Bronchus fibroblast of lung (primary cell): ENCODE measurements around the gene NKAP. TPM values are rescaled to one million over a fixed set of nuclear protein-coding genes. Genes with fewer than 3 reads are reported as not detected.

ENCODE experiments used
- total RNA-seq: library from RNA; depleted of rRNA; stranded (reverse); fragments of >200 nt; gene quantifications from 2 replicates; pipeline ENCODE4 v1.2.3, GENCODE V29; 2015

NKAP gene
- total RNA-seq, result 3.9 and 4.2 TPM in 2 replicates

DNA sequence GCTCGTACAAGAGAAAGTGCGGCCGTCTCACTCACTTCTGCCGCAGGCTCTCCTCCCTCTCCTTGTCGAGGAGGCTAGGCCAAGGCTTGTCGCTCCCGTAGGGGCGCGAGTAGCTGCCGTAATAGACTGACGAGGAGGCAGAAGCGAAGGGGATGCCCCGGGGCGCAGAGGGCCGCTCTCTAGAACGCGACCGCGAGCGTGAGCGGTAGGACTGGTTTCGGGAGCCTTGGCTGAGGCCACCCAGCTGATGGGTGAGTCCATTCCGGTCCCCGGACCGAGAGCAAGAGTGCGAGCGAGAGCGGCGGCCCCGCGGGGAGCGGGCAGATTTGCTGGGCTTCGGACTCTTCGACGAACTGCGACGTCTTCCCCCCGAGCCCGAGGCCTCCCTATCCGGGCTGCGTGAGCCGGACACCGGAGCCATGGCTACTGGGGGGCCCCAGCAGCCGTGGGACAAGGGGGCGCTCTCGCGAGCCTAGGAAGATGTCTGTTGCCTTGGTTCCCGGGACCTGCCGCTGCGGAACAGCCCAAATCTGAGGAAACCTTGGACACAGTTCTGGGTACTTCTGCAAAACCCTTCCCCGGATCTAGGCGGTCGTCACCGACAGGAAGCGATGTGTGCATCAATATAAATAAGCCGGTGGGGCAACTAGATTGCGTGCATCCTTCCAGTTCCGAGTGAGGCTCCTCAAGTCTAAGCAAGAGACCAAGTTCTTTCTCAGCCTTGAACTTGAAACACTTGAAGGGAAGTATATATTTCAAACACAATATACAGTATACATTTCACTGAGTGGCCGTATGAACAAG lies at the start of gene NKAP:
Gene NKAP, minus strand, starts transcription at position 567 of the 804 bp plus-strand sequence. Its CDS starts 146 bp downstream, at position 421.

DNA sequence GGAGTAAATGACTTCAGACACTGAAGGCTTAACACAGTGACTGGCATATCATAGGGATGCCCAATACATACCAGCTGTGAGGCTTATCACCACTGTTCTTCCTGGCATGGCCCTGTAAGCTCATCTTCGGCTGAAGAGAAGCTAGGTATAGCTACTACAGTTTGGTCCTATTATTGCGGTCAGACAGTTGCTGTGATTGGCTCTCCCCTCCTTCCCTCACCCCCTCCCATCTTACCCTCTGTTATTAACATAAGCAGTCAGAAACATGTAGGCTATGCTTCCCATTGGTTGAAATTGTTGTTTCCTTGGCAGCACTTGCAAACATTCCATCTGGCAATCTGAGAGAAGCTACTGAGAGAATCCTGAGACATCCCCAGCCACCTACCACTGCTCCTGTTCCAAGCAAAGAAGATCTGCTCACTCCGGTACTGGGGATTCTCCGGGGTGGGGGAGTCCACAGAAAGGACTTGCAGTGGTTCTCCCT lies 47.7 kb downstream of the NKAP start, which contains the start of gene AKAP14:
Gene AKAP14, plus strand, starts transcription at position 51 of the 484 bp plus-strand sequence. CDS start 7,331 bp downstream, outside the sequence.

DNA sequence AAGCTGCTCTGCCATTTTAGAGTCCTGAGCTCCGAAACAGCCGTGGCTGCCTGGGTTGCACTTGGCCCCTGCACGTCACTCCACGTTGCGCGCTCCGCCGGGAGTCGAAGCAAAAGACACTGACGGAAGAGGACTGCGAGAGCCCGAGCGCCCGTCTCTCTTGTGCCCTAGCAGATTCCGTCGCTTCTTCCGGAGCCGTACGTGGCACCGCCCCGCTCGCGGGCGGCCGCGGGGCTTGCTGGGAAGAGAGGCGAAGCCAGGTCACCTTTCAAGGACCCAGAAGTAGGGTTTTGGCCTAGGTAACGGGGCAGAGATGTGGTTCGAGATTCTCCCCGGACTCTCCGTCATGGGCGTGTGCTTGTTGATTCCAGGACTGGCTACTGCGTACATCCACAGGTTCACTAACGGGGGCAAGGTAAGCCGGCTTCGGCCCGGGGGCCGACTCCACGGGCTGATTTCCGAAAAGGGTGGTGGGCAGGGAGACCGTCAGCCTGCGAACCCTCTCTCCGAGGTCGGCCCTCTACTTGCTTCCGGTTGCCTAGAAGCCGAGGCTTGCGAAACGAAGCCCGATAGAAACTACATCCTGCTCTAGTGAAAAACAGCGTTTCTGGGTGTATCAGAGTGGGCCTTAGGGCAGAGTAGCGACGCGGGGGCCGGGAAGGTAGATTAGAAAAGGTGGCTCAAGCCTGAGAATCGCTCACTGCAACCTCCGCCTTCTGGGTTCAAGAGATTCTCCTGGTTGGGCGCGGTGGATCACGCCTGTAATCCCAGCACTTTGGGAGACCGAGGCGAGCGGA lies 71.8 kb downstream of the NKAP start, which contains the start of the genes NDUFA1 and RNF113A:
Gene NDUFA1, plus strand, starts transcription at position 234 of the 797 bp plus-strand sequence. Its CDS starts 80 bp downstream, at position 314.
Gene RNF113A, minus strand, starts transcription at position 135 of the 797 bp plus-strand sequence. Its CDS starts 120 bp downstream, at position 15.

Other genes with a start within 250 kb of the NKAP start
- 0.17 and 0.30 TPM in 2 replicates for gene SOWAHD, start 185.2 kb downstream of the NKAP start, total RNA-seq
- gene RPL39, start 152.1 kb downstream of the NKAP start, total RNA-seq, result 3,305 and 3,757 TPM in 2 replicates
- 2.1 and 3.0 TPM in 2 replicates for gene UPF3B, start 90.8 kb downstream of the NKAP start, total RNA-seq
- 14.4 and 16.5 TPM in 2 replicates for gene RNF113A, start 72.0 kb downstream of the NKAP start, total RNA-seq
- 32.1 and 42.4 TPM in 2 replicates for gene NDUFA1, start 71.9 kb downstream of the NKAP start, total RNA-seq
- gene AKAP14, start 47.9 kb downstream of the NKAP start, total RNA-seq, result not detected in 2 replicates
- gene RHOXF2B, start 133.9 kb upstream of the NKAP start, total RNA-seq, result not detected in 2 replicates
- not detected in 2 replicates for gene RHOXF1, start 172.2 kb upstream of the NKAP start, total RNA-seq
- gene RHOXF2, start 214.9 kb upstream of the NKAP start, total RNA-seq, result not detected in 2 replicates